Bronchial epithelial cell (primary cell): ENCODE results near the gene PROC. TPM values are rescaled to one million over a fixed set of nuclear protein-coding genes. Genes with fewer than 3 reads are reported as not detected.

Experiments used
- DNase-seq: peaks from one replicate; pipeline ENCODE4 v3.0.0-alpha.2; 2010; ENCODE audit warnings: low read depth
- FAIRE-seq: peaks from 2 replicates; lab custom pipeline; 2011; peaks lifted over from hg19 to GRCh38; lab: Jason Lieb, UNC
- H3K27me3 ChIP-seq: 2 replicates; pipeline ENCODE4 v1.5.1; 2011; ENCODE audit warnings: low read length; ENCODE audit not compliant: control insufficient read depth, insufficient read depth
- H3K36me3 ChIP-seq: 2 replicates; pipeline ENCODE4 v1.5.1; 2011; ENCODE audit warnings: low read length; ENCODE audit not compliant: control insufficient read depth, insufficient read depth
- H3K4me3 ChIP-seq: 2 replicates; pipeline ENCODE4 v1.5.1; 2011; ENCODE audit warnings: mild to moderate bottlenecking, low read depth, low read length, control low read depth
- total RNA-seq: library from RNA; depleted of rRNA; stranded (reverse); fragments of >200 nt; gene quantifications from 2 replicates; pipeline ENCODE4 v1.2.1, GENCODE V29; 2014
- TF ChIP-seq, protein P1 (sequence below): IDR thresholded peaks from 2 replicates; pipeline ENCODE4 v1.5.1; 2011; ENCODE audit warnings: mild to moderate bottlenecking, moderate library complexity, low read length, control low read depth, inconsistent platforms; ENCODE audit not compliant: insufficient read depth, severe bottlenecking

The PROC gene
- total RNA-seq, 1 donor from 2014 or later: not detected

DNA sequence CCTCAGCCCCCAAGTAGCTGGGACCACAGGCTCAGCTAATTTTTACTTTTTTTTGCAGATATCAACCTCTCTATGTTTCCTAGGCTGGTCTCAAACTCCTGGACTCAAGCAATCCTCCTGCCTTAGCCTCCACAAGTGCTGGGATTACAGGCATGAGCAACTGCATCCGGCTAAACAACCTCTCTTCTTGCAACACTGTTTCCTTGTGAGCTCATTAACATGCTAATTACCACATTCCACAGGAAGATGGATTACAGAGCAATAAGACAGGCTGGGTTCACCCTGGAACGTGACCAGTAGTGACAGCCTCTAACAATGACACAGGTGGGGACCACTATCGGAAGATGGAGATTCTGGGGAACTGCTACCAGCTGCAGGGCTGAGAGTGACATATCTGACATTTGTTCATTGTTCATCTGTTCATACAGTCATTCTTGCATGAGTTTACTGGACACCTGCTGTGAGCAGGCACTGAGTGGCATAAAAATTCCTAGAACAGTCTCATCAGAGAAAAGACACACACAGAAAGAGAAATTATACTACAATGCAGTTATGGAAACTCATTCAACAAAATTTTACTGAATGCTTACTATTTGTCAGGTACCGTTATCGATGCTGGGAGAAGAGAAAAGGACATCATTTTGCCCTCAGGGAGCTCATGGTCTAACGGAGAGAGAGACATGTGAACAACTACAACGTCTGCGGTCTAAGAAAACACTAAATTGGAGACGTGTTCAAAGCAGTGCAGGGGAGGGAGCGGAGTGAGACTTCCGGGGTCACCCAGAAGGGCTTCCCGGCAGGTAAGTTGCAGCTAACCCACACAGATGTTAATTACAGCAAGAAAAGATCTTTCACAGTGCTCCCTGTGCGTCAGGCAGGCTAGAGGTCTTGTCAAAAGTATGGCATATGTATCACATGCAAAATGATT, 37.6 kb downstream of the PROC start:
- TF ChIP-seq, protein P1, sequence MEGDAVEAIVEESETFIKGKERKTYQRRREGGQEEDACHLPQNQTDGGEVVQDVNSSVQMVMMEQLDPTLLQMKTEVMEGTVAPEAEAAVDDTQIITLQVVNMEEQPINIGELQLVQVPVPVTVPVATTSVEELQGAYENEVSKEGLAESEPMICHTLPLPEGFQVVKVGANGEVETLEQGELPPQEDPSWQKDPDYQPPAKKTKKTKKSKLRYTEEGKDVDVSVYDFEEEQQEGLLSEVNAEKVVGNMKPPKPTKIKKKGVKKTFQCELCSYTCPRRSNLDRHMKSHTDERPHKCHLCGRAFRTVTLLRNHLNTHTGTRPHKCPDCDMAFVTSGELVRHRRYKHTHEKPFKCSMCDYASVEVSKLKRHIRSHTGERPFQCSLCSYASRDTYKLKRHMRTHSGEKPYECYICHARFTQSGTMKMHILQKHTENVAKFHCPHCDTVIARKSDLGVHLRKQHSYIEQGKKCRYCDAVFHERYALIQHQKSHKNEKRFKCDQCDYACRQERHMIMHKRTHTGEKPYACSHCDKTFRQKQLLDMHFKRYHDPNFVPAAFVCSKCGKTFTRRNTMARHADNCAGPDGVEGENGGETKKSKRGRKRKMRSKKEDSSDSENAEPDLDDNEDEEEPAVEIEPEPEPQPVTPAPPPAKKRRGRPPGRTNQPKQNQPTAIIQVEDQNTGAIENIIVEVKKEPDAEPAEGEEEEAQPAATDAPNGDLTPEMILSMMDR: no peak
- DNase-seq (no peak), FAIRE-seq (no peak)
- Histone ChIP-seq H3K27me3 (no peaks in the 10 kb centered on the region), H3K4me3 (no peak overlapping the region), H3K36me3 (no peaks in the 10 kb centered on the region)

DNA sequence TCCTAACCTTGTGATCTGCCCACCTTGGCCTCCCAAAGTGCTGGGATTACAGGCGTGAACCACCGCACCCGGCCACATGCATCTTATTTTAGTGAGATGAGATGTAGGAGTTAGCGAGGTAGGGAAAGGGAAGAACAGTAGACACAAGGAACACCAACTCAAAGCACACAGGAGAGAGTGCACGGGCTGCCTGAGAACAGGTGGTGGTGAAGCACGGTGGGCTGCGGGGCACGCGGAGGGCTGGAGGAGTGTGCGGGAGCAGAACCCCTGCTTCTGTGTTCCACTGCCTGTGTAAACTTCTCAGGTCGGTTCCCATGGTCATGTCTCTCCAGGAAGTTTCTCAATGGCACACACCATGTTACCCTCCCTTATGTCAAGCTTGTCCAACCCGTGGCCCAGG, 38.7 kb downstream of the PROC start:
- Histone ChIP-seq H3K4me3 (no peak overlapping the region), H3K36me3 (no peaks in the 10 kb centered on the region), H3K27me3 (no peaks in the 10 kb centered on the region)
- DNase-seq (no peak), FAIRE-seq (no peak)
- TF ChIP-seq, protein P1: no peak

DNA sequence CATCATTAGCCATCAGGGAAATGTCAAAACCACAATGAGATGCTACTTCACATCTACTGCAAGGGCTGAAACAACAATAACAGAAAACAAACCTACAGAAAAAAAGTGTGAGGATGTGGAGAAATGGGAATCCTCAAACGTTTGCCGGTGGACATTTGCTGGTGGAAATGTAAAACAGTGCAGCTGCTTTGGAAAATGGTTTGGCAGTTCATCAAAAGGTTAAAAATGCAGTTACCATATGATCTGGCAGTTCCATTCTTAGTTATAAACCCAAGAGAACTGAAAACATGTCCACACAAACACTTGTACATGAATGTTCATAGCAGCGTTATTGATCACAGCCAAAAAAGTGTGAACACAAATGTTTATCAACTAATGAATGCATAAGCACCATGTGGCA, 44.2 kb downstream of the PROC start:
- DNase-seq (no peak), FAIRE-seq (no peak)
- Histone ChIP-seq H3K4me3 (no peak overlapping the region), H3K27me3 (no peaks in the 10 kb centered on the region), H3K36me3 (no peaks in the 10 kb centered on the region)
- TF ChIP-seq, protein P1: no peak

DNA sequence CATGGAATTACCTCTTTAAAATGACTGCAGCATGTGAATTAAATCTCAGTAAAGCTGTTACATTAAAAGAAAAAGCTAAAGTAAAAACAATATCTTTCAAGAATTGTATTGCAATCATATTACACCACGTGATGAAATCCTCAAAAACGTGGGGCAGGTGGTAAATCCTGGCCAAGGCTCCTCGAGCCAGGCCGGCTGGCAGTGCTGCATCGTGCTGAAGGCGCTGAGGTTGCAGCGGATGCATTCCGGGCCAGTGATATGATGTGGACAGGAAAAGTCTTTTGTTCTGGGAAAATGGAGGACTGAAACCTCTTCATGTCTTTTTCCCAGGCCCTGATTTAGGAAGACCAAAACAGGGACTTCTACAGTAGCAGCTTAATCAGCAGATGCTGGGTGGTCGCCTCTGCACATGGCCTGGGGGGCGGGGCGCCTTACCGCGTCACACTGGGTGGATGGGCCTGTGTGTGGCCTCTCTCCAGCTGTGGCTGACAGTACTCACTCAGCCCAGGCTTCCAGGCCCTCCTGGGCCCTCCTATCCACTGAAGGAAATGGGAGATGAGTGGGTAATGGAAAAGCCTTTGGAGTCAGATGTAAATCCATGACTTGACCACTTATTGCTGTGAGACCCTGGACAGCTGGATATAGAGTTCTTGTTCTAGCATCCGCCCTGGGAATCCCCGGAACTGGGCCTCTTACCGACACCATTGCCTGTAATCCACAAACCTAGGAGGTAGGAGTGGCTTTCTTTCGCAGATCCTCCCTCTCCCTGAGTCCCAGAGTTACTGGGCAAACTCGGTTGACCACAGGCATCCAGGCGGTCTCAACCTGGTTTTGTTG, 45.1 kb downstream of the PROC start:
- H3K36me3 ChIP-seq: no peaks in the 10 kb centered on the region
- TF ChIP-seq, protein P1: no peak
- DNase-seq (no peak), FAIRE-seq (no peak)
- H3K4me3 ChIP-seq: no peak overlapping the region
- no peaks in the 10 kb centered on the region for H3K27me3 ChIP-seq

DNA sequence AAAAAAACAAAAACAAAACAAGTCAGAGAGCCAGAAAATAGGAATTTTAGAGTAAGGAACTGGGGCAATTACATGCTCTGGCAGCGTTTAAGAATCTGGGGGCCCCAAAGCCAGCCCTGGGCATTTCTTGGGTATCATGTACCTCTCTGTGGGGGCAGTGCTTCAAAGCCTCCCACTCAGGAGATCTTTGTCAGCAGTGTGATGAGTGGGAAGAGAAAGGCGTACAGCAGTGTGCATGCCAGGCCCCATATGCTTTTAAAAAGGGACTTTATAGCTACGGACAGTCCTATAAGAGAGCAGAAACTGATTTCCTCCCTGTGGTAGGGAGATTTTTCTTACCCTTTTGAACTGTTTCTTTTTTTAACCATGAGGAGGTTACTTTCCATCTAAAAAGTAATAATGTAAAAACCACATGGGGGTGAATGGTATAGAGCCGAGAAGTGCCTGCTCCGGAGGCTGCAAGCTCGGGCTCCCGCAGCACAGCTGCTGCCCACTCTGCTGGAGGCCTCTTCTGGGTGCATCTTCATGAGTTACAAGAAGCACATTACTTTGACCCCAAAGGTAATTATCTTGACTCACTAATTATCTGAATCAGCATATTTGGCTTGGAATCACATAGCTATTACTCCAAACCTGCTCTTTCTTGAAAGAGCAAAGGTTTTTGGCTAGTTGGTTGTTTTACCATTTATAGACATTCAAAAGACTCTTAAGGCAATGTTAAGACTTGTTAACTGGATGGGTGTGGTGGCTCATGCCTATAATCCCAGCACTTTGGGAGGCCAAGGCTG, 46.4 kb downstream of the PROC start:
- Histone ChIP-seq H3K4me3 (no peak overlapping the region), H3K36me3 (no peaks in the 10 kb centered on the region), H3K27me3 (no peaks in the 10 kb centered on the region)
- FAIRE-seq: no peak
- TF ChIP-seq, protein P1: no peak
- DNase-seq: no peak
